Measurements from ENCODE around the gene GPR141. TPM values are rescaled to one million over a fixed set of nuclear protein-coding genes. Genes with fewer than 3 reads are reported as not detected.

GPR141 gene
- total RNA-seq, 1 donor from 2014 or later = not detected

- DNase-seq (ENCODE audit: low read depth, low spot score) = no peak
Observed at GRCh38 chr7:37732253-37732652, 48.7 kb downstream of the GPR141 start.

GRCh38 chr7:37732888-37733287, 49.3 kb downstream of the GPR141 start:
- no peak for DNase-seq (ENCODE audit: low read depth, low spot score)

- no peak for DNase-seq (ENCODE audit: low read depth, low spot score)
Observed at GRCh38 chr7:37735196-37735595, 51.6 kb downstream of the GPR141 start.

- DNase-seq (ENCODE audit: low read depth, low spot score) = no peak
Observed at GRCh38 chr7:37738321-37738720, 54.8 kb downstream of the GPR141 start.

- DNase-seq (ENCODE audit: low read depth, low spot score) = no peak
Observed at GRCh38 chr7:37740398-37740797, 56.8 kb downstream of the GPR141 start.

- DNase-seq (ENCODE audit: low read depth, low spot score) = no peak
Observed at GRCh38 chr7:37741776-37742175, 58.2 kb downstream of the GPR141 start.

- no peak for DNase-seq (ENCODE audit: low read depth, low spot score)
Observed at GRCh38 chr7:37751096-37751495, 67.5 kb downstream of the GPR141 start.

GRCh38 chr7:37753398-37754050, 70.0 kb downstream of the GPR141 start:
- no peak for DNase-seq (ENCODE audit: low read depth, low spot score)

- DNase-seq (ENCODE audit: low read depth, low spot score) = no peak
Observed at GRCh38 chr7:37756797-37757551, 73.4 kb downstream of the GPR141 start.

GRCh38 chr7:37757563-37757962, 74.0 kb downstream of the GPR141 start:
- no peak for DNase-seq (ENCODE audit: low read depth, low spot score)

GRCh38 chr7:37758501-37759045, 75.0 kb downstream of the GPR141 start:
- DNase-seq (ENCODE audit: low read depth, low spot score) = no peak

GRCh38 chr7:37759526-37759925, 76.0 kb downstream of the GPR141 start:
- DNase-seq (ENCODE audit: low read depth, low spot score) = no peak

GRCh38 chr7:37765421-37765829, 81.9 kb downstream of the GPR141 start:
- DNase-seq (ENCODE audit: low read depth, low spot score) = no peak

- no peak for DNase-seq (ENCODE audit: low read depth, low spot score)
Observed at GRCh38 chr7:37765872-37766525, 82.4 kb downstream of the GPR141 start.

GRCh38 chr7:37768611-37769010, 85.0 kb downstream of the GPR141 start:
- DNase-seq (ENCODE audit: low read depth, low spot score) = no peak

- no peak for DNase-seq (ENCODE audit: low read depth, low spot score)
Observed at GRCh38 chr7:37769291-37769690, 85.7 kb downstream of the GPR141 start.

GRCh38 chr7:37769726-37770125, 86.2 kb downstream of the GPR141 start:
- no peak for DNase-seq (ENCODE audit: low read depth, low spot score)

GRCh38 chr7:37770838-37771237, 87.3 kb downstream of the GPR141 start:
- DNase-seq (ENCODE audit: low read depth, low spot score) = no peak

GRCh38 chr7:37771342-37771741, 87.8 kb downstream of the GPR141 start:
- no peak for DNase-seq (ENCODE audit: low read depth, low spot score)

GRCh38 chr7:37771801-37772200, 88.2 kb downstream of the GPR141 start:
- DNase-seq (ENCODE audit: low read depth, low spot score) = no peak

GRCh38 chr7:37775921-37776320, 92.4 kb downstream of the GPR141 start:
- no peak for DNase-seq (ENCODE audit: low read depth, low spot score)

GRCh38 chr7:37781156-37781555, 97.6 kb downstream of the GPR141 start:
- no peak for DNase-seq (ENCODE audit: low read depth, low spot score)
